MM.1S (cell line): ENCODE measurements around the gene GSTM4.
"Not testable (repeated sequence)": the region's sequence is repeated elsewhere in the genome, so short reads cannot be mapped to it uniquely, and the experiment has no call there.

Experiments
- DNase-seq: peaks from one replicate; pipeline ENCODE4 v3.0.0-alpha.2; 2015
- H2AFZ ChIP-seq: fragments of 300-600 bp; sonication (generic); 2 replicates; pipeline ENCODE4 v1.6.0; 2016; ENCODE audit warnings: antibody characterized with exemption, low read length
- H3F3A ChIP-seq: fragments of 300-600 bp; sonication (generic); 2 replicates; pipeline ENCODE4 v1.6.1; 2016; ENCODE audit warnings: mild to moderate bottlenecking, antibody characterized with exemption, low read length, moderate library complexity, mixed read lengths; ENCODE audit not compliant: insufficient read depth
- H3K27ac ChIP-seq: fragments of 300-600 bp; sonication (generic); 2 replicates; pipeline ENCODE4 v1.5.1; 2016; ENCODE audit warnings: mild to moderate bottlenecking, low read length
- H3K27me3 ChIP-seq: fragments of 300-600 bp; sonication (generic); replicated peaks from 2 replicates; pipeline ENCODE4 v1.6.0; 2016; ENCODE audit warnings: low read length; ENCODE audit not compliant: insufficient read depth
- H3K36me3 ChIP-seq: fragments of 300-600 bp; sonication (generic); replicated peaks from 2 replicates; pipeline ENCODE4 v1.6.1; 2016; ENCODE audit warnings: mild to moderate bottlenecking, low read length, mixed read lengths; ENCODE audit not compliant: insufficient read depth
- H3K4me1 ChIP-seq: fragments of 300-600 bp; sonication (generic); 2 replicates; pipeline ENCODE4 v1.6.1; 2016; ENCODE audit warnings: low read length, mixed read lengths
- H3K4me2 ChIP-seq: fragments of 300-600 bp; sonication (generic); 2 replicates; pipeline ENCODE4 v1.6.0; 2016; ENCODE audit warnings: low read depth, low read length
- H3K4me3 ChIP-seq: fragments of 300-600 bp; sonication (generic); 2 replicates; pipeline ENCODE4 v1.5.1; 2016; ENCODE audit warnings: low read length, mixed read lengths
- H3K79me2 ChIP-seq: fragments of 300-600 bp; sonication (generic); 2 replicates; pipeline ENCODE4 v1.6.1; 2016; ENCODE audit warnings: mixed run types, low read length, mixed read lengths
- H3K9ac ChIP-seq: fragments of 300-600 bp; sonication (generic); 2 replicates; pipeline ENCODE4 v1.6.1; 2016; ENCODE audit warnings: low read length, mixed read lengths
- H3K9me2 ChIP-seq: fragments of 300-600 bp; sonication (generic); replicated peaks from 2 replicates; pipeline ENCODE4 v1.6.1; 2016; ENCODE audit warnings: mild to moderate bottlenecking, low read length, mixed read lengths; ENCODE audit not compliant: insufficient read depth
- H3K9me3 ChIP-seq: fragments of 300-600 bp; sonication (generic); replicated peaks from 2 replicates; pipeline ENCODE4 v1.6.1; 2016; ENCODE audit warnings: mild to moderate bottlenecking, low read length, mixed read lengths; ENCODE audit not compliant: insufficient read depth
- H4K20me1 ChIP-seq: fragments of 300-600 bp; sonication (generic); 2 replicates; pipeline ENCODE4 v1.6.1; 2016; ENCODE audit warnings: mild to moderate bottlenecking, low read length, moderate library complexity, mixed read lengths; ENCODE audit not compliant: insufficient read depth

Gene GSTM4

DNA sequence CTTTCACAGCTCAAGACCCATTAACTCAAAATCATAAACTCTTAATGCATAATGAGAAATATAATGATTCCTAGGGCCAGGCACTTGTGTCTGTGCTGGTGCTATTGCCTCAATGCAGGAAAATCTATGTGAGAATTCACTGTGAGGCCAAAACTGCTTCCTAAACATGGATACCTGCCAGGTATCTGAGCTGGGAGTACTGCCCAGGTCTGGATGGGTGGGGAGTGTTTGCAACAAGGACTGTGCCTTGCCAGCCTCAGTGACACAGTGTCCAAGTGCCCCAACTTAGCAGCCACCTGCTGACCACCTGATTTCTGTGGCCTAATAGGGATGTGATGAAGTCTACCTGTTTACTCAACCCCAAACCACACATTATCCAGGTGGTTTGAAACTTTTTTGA, 53.9 kb downstream of the GSTM4 start:
- H3K4me1 ChIP-seq, H3K9me2 ChIP-seq, DNase-seq, H2AFZ ChIP-seq, H4K20me1 ChIP-seq, H3K79me2 ChIP-seq, H3K27ac ChIP-seq, H3K4me3 ChIP-seq, H3K9me3 ChIP-seq, H3K4me2 ChIP-seq, H3K36me3 ChIP-seq, H3F3A ChIP-seq, H3K9ac ChIP-seq, H3K27me3 ChIP-seq: not testable (repeated sequence)
